GM12878 (cell line): ENCODE results near the gene PDILT. TPM values are rescaled to one million over a fixed set of nuclear protein-coding genes. Genes with fewer than 3 reads are reported as not detected.

Experiments
- ATAC-seq: fragments of 200-7000 bp; cut with Tn5 transposase; 3 replicates; pipeline ENCODE4 v1.9.1; 2020; ENCODE audit warnings: mild to moderate bottlenecking, moderate library complexity
- BruUV-seq: library from RNA; stranded (reverse); fragments of 400-500 nt; replicated peaks from 2 replicates; lab custom pipeline; 2021; lab: Mats Ljungman, UMichigan
- CTCF ChIA-PET: fragments of 300-600 bp; sonication (Branson Sonifier 250); formaldehyde crosslinking; extraction: SDS; loops from one replicate; lab custom pipeline; 2021; ENCODE audit warnings: inconsistent platforms; lab: Yijun Ruan, JAX
- POLR2A ChIA-PET: fragments of 350-600 bp; formaldehyde crosslinking; extraction: SDS; loops from one replicate; lab custom pipeline; 2021; ENCODE audit warnings: inconsistent platforms; lab: Charles Lee
- RAD21 ChIA-PET: fragments of 300-600 bp; sonication (Branson Sonifier 250); formaldehyde crosslinking; loops from one replicate; lab custom pipeline; 2023; ENCODE audit warnings: antibody characterized with exemption; ENCODE audit not compliant: unreplicated experiment; lab: Charles Lee
- SMC1A ChIA-PET: fragments of 300-600 bp; sonication (Branson Sonifier 250); formaldehyde crosslinking; loops from one replicate; lab custom pipeline; 2023; ENCODE audit not compliant: unreplicated experiment, uncharacterized antibody; lab: Charles Lee
- DNase-seq: peaks from one replicate; pipeline ENCODE4 v3.0.0-alpha.2; 2011; ENCODE audit warnings: low read depth, low spot score
- FAIRE-seq: peaks from 3 replicates; lab custom pipeline; 2011; peaks lifted over from hg19 to GRCh38; lab: Jason Lieb, UNC
- H2AFZ ChIP-seq: 2 replicates; pipeline ENCODE4 v1.6.0; 2011; ENCODE audit warnings: low read depth, low read length, control low read depth; ENCODE audit not compliant: control insufficient read depth
- H3K27ac ChIP-seq: 2 replicates; pipeline ENCODE4 v1.5.1; 2011; ENCODE audit warnings: control low read depth; ENCODE audit not compliant: control insufficient read depth, insufficient read depth
- H3K27me3 ChIP-seq, 2 experiments: replicated peaks in 1 of 2; 2 replicates each; pipeline versions ENCODE4 v1.6.0 to v1.6.1; 2011; ENCODE audit warnings: low read length in 1 of 2; ENCODE audit not compliant: control insufficient read depth in 2 of 2, insufficient read depth in 2 of 2
- H3K36me3 ChIP-seq, 2 experiments: 2 replicates each; pipeline ENCODE4 v1.5.1; 2011; ENCODE audit warnings: low read length in 1 of 2; ENCODE audit not compliant: control insufficient read depth in 2 of 2, insufficient read depth in 2 of 2
- H3K4me1 ChIP-seq: 2 replicates; pipeline ENCODE4 v1.6.1; 2011; ENCODE audit warnings: mild to moderate bottlenecking, low read length, moderate library complexity, mixed read lengths; ENCODE audit not compliant: control insufficient read depth, insufficient read depth
- H3K4me2 ChIP-seq: 2 replicates; pipeline ENCODE4 v1.6.0; 2011; ENCODE audit warnings: control low read depth; ENCODE audit not compliant: control insufficient read depth, insufficient read depth
- H3K4me3 ChIP-seq: fragments of 200-600 bp; sonication (generic); 2 replicates; pipeline ENCODE4 v1.5.1; 2016
- H3K79me2 ChIP-seq: 2 replicates; pipeline ENCODE4 v1.6.0; 2011; ENCODE audit warnings: low read length; ENCODE audit not compliant: control insufficient read depth, insufficient read depth
- H3K9ac ChIP-seq: 2 replicates; pipeline ENCODE4 v1.8.0; 2011; ENCODE audit warnings: low read length, control low read depth, mixed read lengths; ENCODE audit not compliant: control insufficient read depth, insufficient read depth
- H3K9me3 ChIP-seq: replicated peaks from 3 replicates; pipeline ENCODE4 v1.5.1; 2011; ENCODE audit warnings: mild to moderate bottlenecking, low read length; ENCODE audit not compliant: control insufficient read depth, insufficient read depth
- H4K20me1 ChIP-seq: 2 replicates; pipeline ENCODE4 v1.6.0; 2011; ENCODE audit not compliant: control insufficient read depth, insufficient read depth
- CHD4 ChIP-seq: fragments of 200-600 bp; sonication (generic); IDR thresholded peaks from 2 replicates; pipeline ENCODE4 v1.6.1; 2016; ENCODE audit warnings: mild to moderate bottlenecking
- EED ChIP-seq: sonication (generic); IDR thresholded peaks from 2 replicates; pipeline ENCODE4 v1.6.1; 2016; ENCODE audit warnings: antibody characterized with exemption, low read depth
- ESRRA ChIP-seq: IDR thresholded peaks from 2 replicates; pipeline ENCODE4 v1.6.1; 2012; ENCODE audit warnings: mild to moderate bottlenecking, low read length, improper control_type of control experiment
- JUND ChIP-seq: IDR thresholded peaks from 2 replicates; pipeline ENCODE4 v1.6.1; 2012; ENCODE audit warnings: low read depth, mild to moderate bottlenecking, low read length, improper control_type of control experiment, moderate library complexity
- NFYA ChIP-seq: IDR thresholded peaks from 2 replicates; pipeline ENCODE4 v1.6.1; 2011; ENCODE audit warnings: low read depth, mild to moderate bottlenecking, low read length, improper control_type of control experiment, borderline replicate concordance
- RUNX3 ChIP-seq: IDR thresholded peaks from 2 replicates; pipeline ENCODE4 v1.6.1; 2012; ENCODE audit warnings: low read length, inconsistent platforms
- SMARCA5 ChIP-seq: fragments of 450-650 bp; IDR thresholded peaks from 2 replicates; pipeline ENCODE4 v1.6.1; 2017; ENCODE audit warnings: mild to moderate bottlenecking
- SRF ChIP-seq, 2 experiments: IDR thresholded peaks; 2 replicates each; pipeline ENCODE4 v1.6.1; 2011; ENCODE audit warnings: low read depth in 2 of 2, low read length in 2 of 2, mild to moderate bottlenecking in 1 of 2, moderate library complexity in 1 of 2
- WRNIP1 ChIP-seq: IDR thresholded peaks from 2 replicates; pipeline ENCODE4 v1.6.1; 2011; ENCODE audit warnings: low read depth, low read length, improper control_type of control experiment, borderline replicate concordance
- ZNF217 ChIP-seq: fragments of 450-650 bp; IDR thresholded peaks from 2 replicates; pipeline ENCODE4 v1.6.1; 2017; ENCODE audit warnings: antibody characterized with exemption, mild to moderate bottlenecking
- ZNF622 ChIP-seq: fragments of 450-650 bp; IDR thresholded peaks from 2 replicates; pipeline ENCODE4 v1.6.1; 2017; ENCODE audit warnings: mild to moderate bottlenecking, inconsistent platforms
- WGBS: methylation state at CpG from one replicate; pipeline ENCODE4 v1.1.6; 2016; ENCODE audit warnings: low lambda C conversion rate; ENCODE audit not compliant: insufficient replicate concordance, insufficient coverage; ENCODE audit errors: missing lambda C conversion rate; 5-methylcytosine and 5-hydroxymethylcytosine counted together
- in situ Hi-C: fragments of 300-500 bp; cut with MboI; formaldehyde crosslinking; loops from 9 replicates; pipeline ENCODE4 v1.14.3; 2018; ENCODE audit warnings: mixed read lengths
- intact Hi-C: fragments of 100-400 bp; cut with micrococcal nuclease; formaldehyde crosslinking; loops from one replicate; pipeline ENCODE4 v1.14.2; 2022; ENCODE audit not compliant: unreplicated experiment
- polyA plus RNA-seq, 11 experiments: library from polyadenylated mRNA; depleted of rRNA in 4 of 11; unstranded in 6 of 11; stranded (reverse) in 5 of 11; fragments of >200 nt; fragmentation: Nextera tagmentation in 4 of 11; fragmentation: Illumina TruSeq in 1 of 11; extraction: Ambion mirVana in 4 of 11; extraction: Trizol in 1 of 11; gene quantifications; 1 replicate in 1 of 11; 2 replicates in 10 of 11; pipeline versions ENCODE4 v1.2.1 to v1.2.3, GENCODE V29; 2011 to 2016; ENCODE audit warnings: inconsistent platforms in 2 of 11, missing spikeins in 2 of 11, low read depth in 1 of 11
- total RNA-seq, 4 experiments: library from RNA; depleted of rRNA in 3 of 4; stranded (reverse); fragments of >200 nt in 3 of 4; fragmentation: Illumina TruSeq in 1 of 4; extraction: Trizol in 1 of 4; gene quantifications; 2 replicates each; pipeline versions ENCODE4 v1.2.1 to v1.2.3, GENCODE V29; 2013 to 2021
- TF ChIP-seq, protein P1 (sequence below): IDR thresholded peaks from 2 replicates; pipeline ENCODE4 v1.6.1; 2011; ENCODE audit warnings: low read depth, mild to moderate bottlenecking, low read length, moderate library complexity, borderline replicate concordance; ENCODE audit errors: extremely low read depth
- TF ChIP-seq, protein P2 (sequence below): IDR thresholded peaks from 2 replicates; pipeline ENCODE4 v1.6.1; 2012; ENCODE audit warnings: low read depth, low read length, improper control_type of control experiment
- TF ChIP-seq, protein P3 (sequence below): IDR thresholded peaks from 2 replicates; pipeline ENCODE4 v1.6.1; 2011; ENCODE audit warnings: borderline replicate concordance, low read depth, mild to moderate bottlenecking, moderate library complexity, low read length; ENCODE audit not compliant: insufficient read depth, poor library complexity, severe bottlenecking
- TF ChIP-seq, protein P4 (sequence below): fragments of 450-650 bp; IDR thresholded peaks from 2 replicates; pipeline ENCODE4 v1.6.1; 2016; ENCODE audit warnings: mild to moderate bottlenecking
- TF ChIP-seq, protein P5 (sequence below): fragments of 450-650 bp; formaldehyde crosslinking; IDR thresholded peaks from 2 replicates; pipeline ENCODE4 v1.4.0; 2020; ENCODE audit warnings: mild to moderate bottlenecking, moderate library complexity

PDILT gene
- total and polyA plus RNA-seq, 10 of the 15 experiments (the other 5 are each of a cell fraction or from before 2014, with no cell fraction given) = not detected

DNA sequence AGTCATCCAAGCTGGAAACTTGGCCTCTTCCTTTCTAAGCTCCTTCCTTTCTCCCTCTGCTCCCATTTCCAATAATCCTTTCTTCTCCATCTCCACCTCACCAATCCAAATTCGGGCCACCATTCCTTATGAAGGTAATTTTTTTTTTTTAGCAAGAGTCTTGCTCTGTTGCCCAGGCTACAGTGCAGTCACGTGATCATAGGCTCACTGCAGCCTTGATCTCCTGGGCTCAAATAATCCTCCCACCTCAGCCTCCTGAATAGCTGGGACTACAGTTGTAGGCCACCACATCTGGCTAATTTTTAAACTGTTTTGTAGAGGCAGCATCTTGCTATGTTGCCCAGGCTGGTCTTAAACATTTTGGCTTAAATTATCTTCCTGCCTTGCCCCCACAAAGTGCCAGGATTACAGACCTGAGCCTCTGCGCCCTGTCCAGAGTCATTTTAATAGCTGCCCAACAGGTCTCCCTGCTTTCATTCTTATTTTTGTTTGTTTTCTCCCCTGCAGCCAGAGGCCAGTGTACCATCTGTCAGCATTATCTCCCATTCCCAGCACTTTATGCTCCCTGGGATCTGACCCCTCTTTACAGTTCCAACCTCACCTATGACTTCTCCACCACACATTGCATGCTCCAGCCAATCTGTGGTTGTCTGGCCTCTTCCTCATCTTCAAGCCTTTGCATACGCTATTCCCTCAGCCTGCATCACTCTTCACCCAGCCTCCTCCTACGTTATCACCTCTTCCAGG, 75.0 kb downstream of the PDILT start:
- H2AFZ ChIP-seq = no peak overlapping the region
- SMC1A ChIA-PET = no interaction called here
- RAD21 ChIA-PET = no interaction called here
- H3K79me2 ChIP-seq = no peaks in the 10 kb centered on the region
- no peak overlapping the region for H3K27ac ChIP-seq
- in situ Hi-C loops = no loop called here
- no peaks in the 10 kb centered on the region; a peak in 1 of 4 replicates for H3K27me3 ChIP-seq
- WGBS = 0% methylated on average over 5 of the region's 5 CpGs
- intact Hi-C loops = no loop called here
- H3K4me1 ChIP-seq = no peaks in the 10 kb centered on the region
- H3K4me2 ChIP-seq = no peak overlapping the region
- H3K9me3 ChIP-seq = no peaks in the 10 kb centered on the region
- ATAC-seq = no peak
- no peaks in the 10 kb centered on the region for H4K20me1 ChIP-seq
- POLR2A ChIA-PET = no interaction called here
- CTCF ChIA-PET = interaction anchor here (0.7 to 1.6 kb wide), 2 partner anchors 422 to 578 kb away, joined by 3 to 5 read pairs; no protein-coding TSS in a partner anchor
- H3K4me3 ChIP-seq = no peak overlapping the region
- no peaks in the 10 kb centered on the region for H3K36me3 ChIP-seq
- no TSS peak for BruUV-seq
- no peak overlapping the region for H3K9ac ChIP-seq
- FAIRE-seq = no peak
- no peak for DNase-seq
- TF ChIP-seq CHD4 = no peak
- no peak for TF ChIP-seq SRF (IDR thresholded peaks at IDR 0.05; ENCODE audit: low read depth in 2 of 2, low read length in 2 of 2)
- TF ChIP-seq EED = no peak
- no peak for TF ChIP-seq WRNIP1
- TF ChIP-seq, protein P1, sequence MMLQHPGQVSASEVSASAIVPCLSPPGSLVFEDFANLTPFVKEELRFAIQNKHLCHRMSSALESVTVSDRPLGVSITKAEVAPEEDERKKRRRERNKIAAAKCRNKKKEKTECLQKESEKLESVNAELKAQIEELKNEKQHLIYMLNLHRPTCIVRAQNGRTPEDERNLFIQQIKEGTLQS = no peak
- TF ChIP-seq SMARCA5 = no peak
- TF ChIP-seq, protein P2, sequence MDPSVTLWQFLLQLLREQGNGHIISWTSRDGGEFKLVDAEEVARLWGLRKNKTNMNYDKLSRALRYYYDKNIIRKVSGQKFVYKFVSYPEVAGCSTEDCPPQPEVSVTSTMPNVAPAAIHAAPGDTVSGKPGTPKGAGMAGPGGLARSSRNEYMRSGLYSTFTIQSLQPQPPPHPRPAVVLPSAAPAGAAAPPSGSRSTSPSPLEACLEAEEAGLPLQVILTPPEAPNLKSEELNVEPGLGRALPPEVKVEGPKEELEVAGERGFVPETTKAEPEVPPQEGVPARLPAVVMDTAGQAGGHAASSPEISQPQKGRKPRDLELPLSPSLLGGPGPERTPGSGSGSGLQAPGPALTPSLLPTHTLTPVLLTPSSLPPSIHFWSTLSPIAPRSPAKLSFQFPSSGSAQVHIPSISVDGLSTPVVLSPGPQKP = no peak
- TF ChIP-seq RUNX3 = no peak
- TF ChIP-seq, protein P3, sequence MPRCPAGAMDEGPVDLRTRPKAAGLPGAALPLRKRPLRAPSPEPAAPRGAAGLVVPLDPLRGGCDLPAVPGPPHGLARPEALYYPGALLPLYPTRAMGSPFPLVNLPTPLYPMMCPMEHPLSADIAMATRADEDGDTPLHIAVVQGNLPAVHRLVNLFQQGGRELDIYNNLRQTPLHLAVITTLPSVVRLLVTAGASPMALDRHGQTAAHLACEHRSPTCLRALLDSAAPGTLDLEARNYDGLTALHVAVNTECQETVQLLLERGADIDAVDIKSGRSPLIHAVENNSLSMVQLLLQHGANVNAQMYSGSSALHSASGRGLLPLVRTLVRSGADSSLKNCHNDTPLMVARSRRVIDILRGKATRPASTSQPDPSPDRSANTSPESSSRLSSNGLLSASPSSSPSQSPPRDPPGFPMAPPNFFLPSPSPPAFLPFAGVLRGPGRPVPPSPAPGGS = no peak
- no peak for TF ChIP-seq NFYA
- TF ChIP-seq, protein P4, sequence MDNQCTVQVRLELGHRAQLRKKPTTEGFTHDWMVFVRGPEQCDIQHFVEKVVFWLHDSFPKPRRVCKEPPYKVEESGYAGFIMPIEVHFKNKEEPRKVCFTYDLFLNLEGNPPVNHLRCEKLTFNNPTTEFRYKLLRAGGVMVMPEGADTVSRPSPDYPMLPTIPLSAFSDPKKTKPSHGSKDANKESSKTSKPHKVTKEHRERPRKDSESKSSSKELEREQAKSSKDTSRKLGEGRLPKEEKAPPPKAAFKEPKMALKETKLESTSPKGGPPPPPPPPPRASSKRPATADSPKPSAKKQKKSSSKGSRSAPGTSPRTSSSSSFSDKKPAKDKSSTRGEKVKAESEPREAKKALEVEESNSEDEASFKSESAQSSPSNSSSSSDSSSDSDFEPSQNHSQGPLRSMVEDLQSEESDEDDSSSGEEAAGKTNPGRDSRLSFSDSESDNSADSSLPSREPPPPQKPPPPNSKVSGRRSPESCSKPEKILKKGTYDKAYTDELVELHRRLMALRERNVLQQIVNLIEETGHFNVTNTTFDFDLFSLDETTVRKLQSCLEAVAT = no peak
- TF ChIP-seq, protein P5, sequence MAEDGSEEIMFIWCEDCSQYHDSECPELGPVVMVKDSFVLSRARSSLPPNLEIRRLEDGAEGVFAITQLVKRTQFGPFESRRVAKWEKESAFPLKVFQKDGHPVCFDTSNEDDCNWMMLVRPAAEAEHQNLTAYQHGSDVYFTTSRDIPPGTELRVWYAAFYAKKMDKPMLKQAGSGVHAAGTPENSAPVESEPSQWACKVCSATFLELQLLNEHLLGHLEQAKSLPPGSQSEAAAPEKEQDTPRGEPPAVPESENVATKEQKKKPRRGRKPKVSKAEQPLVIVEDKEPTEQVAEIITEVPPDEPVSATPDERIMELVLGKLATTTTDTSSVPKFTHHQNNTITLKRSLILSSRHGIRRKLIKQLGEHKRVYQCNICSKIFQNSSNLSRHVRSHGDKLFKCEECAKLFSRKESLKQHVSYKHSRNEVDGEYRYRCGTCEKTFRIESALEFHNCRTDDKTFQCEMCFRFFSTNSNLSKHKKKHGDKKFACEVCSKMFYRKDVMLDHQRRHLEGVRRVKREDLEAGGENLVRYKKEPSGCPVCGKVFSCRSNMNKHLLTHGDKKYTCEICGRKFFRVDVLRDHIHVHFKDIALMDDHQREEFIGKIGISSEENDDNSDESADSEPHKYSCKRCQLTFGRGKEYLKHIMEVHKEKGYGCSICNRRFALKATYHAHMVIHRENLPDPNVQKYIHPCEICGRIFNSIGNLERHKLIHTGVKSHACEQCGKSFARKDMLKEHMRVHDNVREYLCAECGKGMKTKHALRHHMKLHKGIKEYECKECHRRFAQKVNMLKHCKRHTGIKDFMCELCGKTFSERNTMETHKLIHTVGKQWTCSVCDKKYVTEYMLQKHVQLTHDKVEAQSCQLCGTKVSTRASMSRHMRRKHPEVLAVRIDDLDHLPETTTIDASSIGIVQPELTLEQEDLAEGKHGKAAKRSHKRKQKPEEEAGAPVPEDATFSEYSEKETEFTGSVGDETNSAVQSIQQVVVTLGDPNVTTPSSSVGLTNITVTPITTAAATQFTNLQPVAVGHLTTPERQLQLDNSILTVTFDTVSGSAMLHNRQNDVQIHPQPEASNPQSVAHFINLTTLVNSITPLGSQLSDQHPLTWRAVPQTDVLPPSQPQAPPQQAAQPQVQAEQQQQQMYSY = no peak
- no peak for TF ChIP-seq ZNF622
- TF ChIP-seq JUND = no peak
- no peak for TF ChIP-seq ESRRA
- TF ChIP-seq ZNF217 = no peak
